H1 (cell line): ENCODE measurements around the gene SSR2. TPM values are rescaled to one million over a fixed set of nuclear protein-coding genes. Genes with fewer than 3 reads are reported as not detected.

Source experiments
- CTCF ChIA-PET: fragments of 300-600 bp; sonication (Branson Sonifier 250); formaldehyde crosslinking; loops from one replicate; lab custom pipeline; 2021; ENCODE audit not compliant: partially characterized antibody; lab: Charles Lee
- POLR2A ChIA-PET: fragments of 300-600 bp; sonication (Branson Sonifier 250); formaldehyde crosslinking; loops from one replicate; lab custom pipeline; 2021; ENCODE audit warnings: inconsistent platforms; ENCODE audit not compliant: partially characterized antibody; lab: Charles Lee
- DNase-seq, 2 experiments: peaks; one replicate each; pipeline versions ENCODE4 v3.0.0 to v3.0.0-alpha.2; 2010 to 2022; ENCODE audit warnings: low spot score in 2 of 2, low read depth in 1 of 2, mixed read lengths in 1 of 2
- FAIRE-seq: peaks from 2 replicates; lab custom pipeline; 2011; peaks lifted over from hg19 to GRCh38; lab: Jason Lieb, UNC
- H2AFZ ChIP-seq: 2 replicates; pipeline ENCODE4 v1.8.1; 2012; ENCODE audit warnings: low read length, inconsistent platforms
- H2AK5ac ChIP-seq: 2 replicates; pipeline ENCODE4 v1.6.1; 2013; ENCODE audit warnings: low read depth, low read length
- H2BK120ac ChIP-seq: replicated peaks from 2 replicates; pipeline ENCODE3; 2013; ENCODE audit warnings: low read depth, low read length, inconsistent platforms
- H2BK12ac ChIP-seq: 2 replicates; pipeline ENCODE4 v1.6.1; 2013; ENCODE audit warnings: low read depth, low read length
- H2BK15ac ChIP-seq: 2 replicates; pipeline ENCODE4 v1.6.1; 2013; ENCODE audit warnings: low read length
- H2BK20ac ChIP-seq: 2 replicates; pipeline ENCODE4 v1.6.1; 2013; ENCODE audit warnings: low read length
- H2BK5ac ChIP-seq: 2 replicates; pipeline ENCODE4 v1.6.1; 2013; ENCODE audit warnings: low read depth, low read length
- H3K14ac ChIP-seq: 2 replicates; pipeline ENCODE4 v1.6.1; 2013; ENCODE audit warnings: inconsistent platforms; ENCODE audit not compliant: insufficient read length
- H3K18ac ChIP-seq: 2 replicates; pipeline ENCODE4 v1.6.1; 2013; ENCODE audit warnings: low read length; ENCODE audit errors: extremely low read depth
- H3K23ac ChIP-seq: 2 replicates; pipeline ENCODE4 v1.6.1; 2013; ENCODE audit warnings: inconsistent platforms; ENCODE audit not compliant: insufficient read length
- H3K23me2 ChIP-seq: 2 replicates; pipeline ENCODE4 v1.6.1; 2013; ENCODE audit warnings: low read depth, low read length
- H3K27ac ChIP-seq: 2 replicates; pipeline ENCODE4 v1.6.1; 2011; ENCODE audit warnings: low read depth, low read length, inconsistent platforms
- H3K27me3 ChIP-seq, 4 experiments: replicated peaks in 1 of 4; 1 replicate in 1 of 4; 2 replicates in 3 of 4; pipeline versions ENCODE4 v1.6.1 to v1.8.1; 2011 to 2013; ENCODE audit warnings: low read length in 3 of 4, mild to moderate bottlenecking in 3 of 4, inconsistent platforms in 2 of 4, mixed read lengths in 2 of 4, moderate library complexity in 1 of 4; ENCODE audit not compliant: control insufficient read depth in 3 of 4, insufficient read depth in 3 of 4; ENCODE audit errors: extremely low read depth in 1 of 4
- H3K36me3 ChIP-seq, 4 experiments: 2 replicates each; pipeline versions ENCODE4 v1.6.1 to v1.8.1; 2011 to 2013; ENCODE audit warnings: mild to moderate bottlenecking in 4 of 4, low read length in 3 of 4, moderate library complexity in 2 of 4, control low read depth in 1 of 4, inconsistent platforms in 1 of 4; ENCODE audit not compliant: insufficient read depth in 4 of 4, control insufficient read depth in 2 of 4
- H3K4ac ChIP-seq: replicated peaks from 2 replicates; pipeline ENCODE3; 2013; ENCODE audit warnings: low read length, low read depth, mixed read lengths, inconsistent platforms; ENCODE audit not compliant: insufficient read length
- H3K4me1 ChIP-seq, 4 experiments: replicated peaks in 1 of 4; 1 replicate in 1 of 4; 2 replicates in 3 of 4; pipeline versions ENCODE4 v1.6.1 to v1.8.1; 2011 to 2013; ENCODE audit warnings: low read length in 3 of 4, inconsistent platforms in 2 of 4, mixed read lengths in 1 of 4; ENCODE audit not compliant: insufficient read depth in 4 of 4, control insufficient read depth in 3 of 4
- H3K4me2 ChIP-seq, 2 experiments: 2 replicates each; pipeline versions ENCODE4 v1.6.1 to v1.8.1; 2011 to 2013; ENCODE audit warnings: low read depth in 2 of 2, low read length in 2 of 2, control low read depth in 1 of 2, inconsistent platforms in 1 of 2, mild to moderate bottlenecking in 1 of 2; ENCODE audit not compliant: insufficient read depth in 1 of 2
- H3K4me3 ChIP-seq, 4 experiments: fragments of 200-600, 300-600 bp in 1 of 4; sonication (generic), shearing (Covaris generic), sonication (Bioruptor Twin) in 1 of 4; 2 replicates each; pipeline versions ENCODE4 v1.5.1 to v1.8.1; 2011 to 2016; ENCODE audit warnings: low read length in 4 of 4, low read depth in 3 of 4, control low read depth in 2 of 4, inconsistent platforms in 2 of 4, mild to moderate bottlenecking in 2 of 4, mixed read lengths in 1 of 4, moderate library complexity in 1 of 4; ENCODE audit not compliant: insufficient read depth in 2 of 4; ENCODE audit errors: extremely low read depth in 1 of 4
- H3K56ac ChIP-seq: replicated peaks from 2 replicates; pipeline ENCODE3; 2013; ENCODE audit warnings: low read depth, mild to moderate bottlenecking, mixed read lengths, low read length, inconsistent platforms; ENCODE audit not compliant: insufficient read length
- H3K79me1 ChIP-seq: 2 replicates; pipeline ENCODE4 v1.6.1; 2013; ENCODE audit warnings: low read depth, low read length, control low read depth
- H3K79me2 ChIP-seq, 2 experiments: 2 replicates each; pipeline versions ENCODE4 v1.6.1 to v1.8.1; 2012 to 2013; ENCODE audit warnings: low read length in 2 of 2, mild to moderate bottlenecking in 2 of 2, inconsistent platforms in 1 of 2; ENCODE audit not compliant: insufficient read depth in 2 of 2, control insufficient read depth in 1 of 2
- H3K9ac ChIP-seq, 4 experiments: replicated peaks in 1 of 4; 1 replicate in 1 of 4; 2 replicates in 3 of 4; pipeline versions ENCODE4 v1.6.1 to v1.8.1; 2011 to 2013; ENCODE audit warnings: low read depth in 3 of 4, low read length in 3 of 4, control low read depth in 2 of 4, mild to moderate bottlenecking in 2 of 4, moderate library complexity in 2 of 4, inconsistent platforms in 1 of 4; ENCODE audit errors: extremely low read depth in 1 of 4
- H3K9me3 ChIP-seq, 2 experiments: 2 replicates each; pipeline versions ENCODE4 v1.6.1 to v1.8.1; 2012 to 2013; ENCODE audit warnings: mild to moderate bottlenecking in 2 of 2, moderate library complexity in 2 of 2, control low read depth in 1 of 2, inconsistent platforms in 1 of 2, low read depth in 1 of 2, low read length in 1 of 2, mixed read lengths in 1 of 2; ENCODE audit not compliant: insufficient read depth in 2 of 2
- H4K20me1 ChIP-seq, 2 experiments: replicated peaks in 1 of 2; 2 replicates each; pipeline versions ENCODE3 to v1.8.1; 2011 to 2013; ENCODE audit warnings: inconsistent platforms in 2 of 2, low read length in 2 of 2, mild to moderate bottlenecking in 1 of 2; ENCODE audit not compliant: insufficient read depth in 2 of 2, control insufficient read depth in 1 of 2
- H4K5ac ChIP-seq: 2 replicates; pipeline ENCODE4 v1.6.1; 2013; ENCODE audit warnings: low read length, low read depth, mixed read lengths, inconsistent platforms; ENCODE audit not compliant: insufficient read length
- H4K8ac ChIP-seq: 2 replicates; pipeline ENCODE4 v1.8.0; 2013; ENCODE audit warnings: mild to moderate bottlenecking, moderate library complexity, low read length, inconsistent platforms; ENCODE audit not compliant: insufficient read depth; ENCODE audit errors: extremely low read depth
- H4K91ac ChIP-seq: replicated peaks from 2 replicates; pipeline ENCODE3; 2013; ENCODE audit warnings: low read length, mixed read lengths, inconsistent platforms; ENCODE audit not compliant: insufficient read length
- BACH1 ChIP-seq: IDR thresholded peaks from 2 replicates; pipeline ENCODE4 v1.6.1; 2012; ENCODE audit warnings: low read length, improper control_type of control experiment
- CHD2 ChIP-seq: IDR thresholded peaks from 2 replicates; pipeline ENCODE4 v1.6.1; 2012; ENCODE audit warnings: low read length, improper control_type of control experiment
- CREB1 ChIP-seq: IDR thresholded peaks from 2 replicates; pipeline ENCODE4 v1.6.1; 2012; ENCODE audit warnings: inconsistent platforms
- GABPA ChIP-seq: IDR thresholded peaks from 2 replicates; pipeline ENCODE4 v1.6.1; 2011; ENCODE audit warnings: mild to moderate bottlenecking, low read length, moderate library complexity, borderline replicate concordance; ENCODE audit not compliant: insufficient read depth
- KDM1A ChIP-seq: fragments of 200-600, 300-600 bp; sonication (generic); IDR thresholded peaks from 2 replicates; pipeline ENCODE4 v1.7.1; 2016; ENCODE audit warnings: mild to moderate bottlenecking, low read length, borderline replicate concordance
- KDM4A ChIP-seq: IDR thresholded peaks from one replicate; pipeline ENCODE4 v1.7.1; 2012; ENCODE audit warnings: low read depth, mild to moderate bottlenecking, moderate library complexity, low read length, inconsistent platforms; ENCODE audit not compliant: severe bottlenecking
- SUZ12 ChIP-seq: fragments of 200-600 bp; sonication (generic); IDR thresholded peaks from 2 replicates; pipeline ENCODE4 v1.6.1; 2012; ENCODE audit warnings: mild to moderate bottlenecking, inconsistent platforms, low read length, moderate library complexity, mixed read lengths
- TAF1 ChIP-seq: IDR thresholded peaks from 2 replicates; pipeline ENCODE4 v1.6.1; 2011; ENCODE audit warnings: mild to moderate bottlenecking, low read depth, low read length
- TAF7 ChIP-seq: optimal IDR thresholded peaks from 2 replicates; pipeline ENCODE3; 2011; ENCODE audit warnings: low read depth, mild to moderate bottlenecking, inconsistent platforms, low read length, moderate library complexity, borderline replicate concordance
- TBP ChIP-seq: IDR thresholded peaks from 2 replicates; pipeline ENCODE4 v1.6.1; 2011; ENCODE audit warnings: low read depth, low read length, improper control_type of control experiment
- TCF12 ChIP-seq: IDR thresholded peaks from 2 replicates; pipeline ENCODE4 v1.6.1; 2011; ENCODE audit warnings: low read depth, mild to moderate bottlenecking, low read length
- TEAD4 ChIP-seq: IDR thresholded peaks from 2 replicates; pipeline ENCODE4 v1.6.1; 2012; ENCODE audit warnings: low read depth, low read length, inconsistent platforms, mixed read lengths
- WGBS, 2 experiments: shearing (Covaris generic) in 1 of 2; methylation state at CpG; one replicate each; pipeline versions ENCODE4 v1.1.6 to v1.1.7; 2013 to 2015; ENCODE audit warnings: low lambda C conversion rate in 2 of 2, mixed read lengths in 2 of 2, inconsistent platforms in 1 of 2, low coverage in 1 of 2, missing lambda C conversion rate in 1 of 2; ENCODE audit not compliant: insufficient replicate concordance in 2 of 2, insufficient coverage in 1 of 2, insufficient read length in 1 of 2; ENCODE audit errors: extremely low coverage in 1 of 2, missing lambda C conversion rate in 1 of 2; 5-methylcytosine and 5-hydroxymethylcytosine counted together
- polyA plus RNA-seq, 7 experiments: library from polyadenylated mRNA; depleted of rRNA in 3 of 7; stranded (reverse) in 5 of 7; unstranded in 2 of 7; fragments of >200 nt in 5 of 7; fragments of 200-250 nt in 2 of 7; gene quantifications; 1 replicate in 5 of 7; 2 replicates in 1 of 7; 4 replicates in 1 of 7; pipeline versions ENCODE4 v1.2.1 to v1.2.3, GENCODE V29; 2011 to 2013; ENCODE audit warnings: missing spikeins in 2 of 7, mixed read lengths in 2 of 7
- total RNA-seq: library from RNA; stranded (reverse); fragmentation: NEBNext Ultra II Directional; extraction: Animal tissue kit (Norgen Biotek cat#: 25700); gene quantifications from 2 replicates; pipeline ENCODE4 v1.2.1, GENCODE V29; 2021

The SSR2 gene
- total and polyA plus RNA-seq, 2 of the 8 experiments (the other 6 are each of a cell fraction or from before 2014, with no cell fraction given), result 190 to 648 TPM

DNA sequence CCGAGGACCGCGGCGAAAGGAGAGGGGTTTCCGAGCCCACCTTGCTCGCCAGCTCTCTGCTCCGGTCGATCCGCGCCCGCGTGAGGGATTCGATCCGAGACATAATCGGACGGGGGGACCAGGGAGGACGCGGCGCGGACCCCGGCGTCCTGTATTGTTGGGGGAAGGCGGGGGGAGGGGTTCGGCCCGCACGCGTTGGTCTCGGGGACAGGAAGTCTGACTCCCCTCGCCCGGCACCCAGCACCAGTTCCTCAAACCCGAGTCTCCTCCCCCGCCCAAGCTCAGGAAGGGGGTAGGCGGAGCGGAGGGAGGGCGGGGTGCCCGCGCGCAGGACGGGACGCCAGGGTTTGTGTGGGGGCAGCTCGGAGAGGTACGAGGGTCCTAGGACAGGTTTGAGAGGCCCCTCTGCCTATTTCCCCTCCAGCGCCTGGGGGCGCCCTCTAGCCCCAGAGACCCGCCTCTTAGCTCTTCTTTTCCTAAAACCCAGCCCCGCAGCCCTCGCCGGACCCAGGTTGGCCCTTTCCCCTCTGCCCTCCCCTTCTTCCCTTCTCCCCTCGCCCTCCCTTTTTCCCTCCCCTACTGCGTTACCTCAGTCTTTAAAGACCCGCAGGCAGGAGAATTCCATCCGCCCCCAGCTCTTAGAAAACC is 42.3 kb downstream of the SSR2 start, which contains the start of gene ARHGEF2:
ARHGEF2 (minus strand) TSS at position 223 of the 648 bp plus-strand sequence; CDS start at position 103, 120 bp downstream.
- Histone ChIP-seq H2AK5ac (peak within 1 kb of the TSS; percentile 29), H3K27ac (peak within 1 kb of the TSS; percentile 88)
- FAIRE-seq, result no peak
- TF ChIP-seq SUZ12 (no peak; the same call in 1 of the 2 replicates), TAF7 (no peak), TAF1 (peak; percentile 69), GABPA (peak; percentile 12; the same call in 1 of the 2 replicates), BACH1 (no peak), TCF12 (0 out of 2 replicates have a peak, but pooled peaks have one; percentile 15), KDM1A (peak; percentile 31; the same call in 1 of the 2 replicates), TBP (peak; percentile 55; the same call in 1 of the 2 replicates), CREB1 (peak; percentile 49; the same call in 1 of the 2 replicates), CHD2 (no peak), KDM4A (peak; percentile 57), TEAD4 (no peak)

More for the DNA sequence above, 42.3 kb downstream of the SSR2 start, which contains the start of gene ARHGEF2:
- POLR2A ChIA-PET, result interaction anchor here (0.6 to 19.2 kb wide), 27 partner anchors 6 to 303 kb away, joined by 3 to 282 read pairs (median 4); partner anchors contain the start of genes ARHGEF2, KHDC4, LAMTOR2 and MEX3A
- Histone ChIP-seq H3K27me3 (no peaks in the 10 kb centered on the region), H2BK5ac (peak within 1 kb of the TSS; percentile 97), H2BK120ac (peak within 1 kb of the TSS; percentile 67), H3K23me2 (peaks cover 25% of the 10 kb centered on the region), H4K8ac (peak within 1 kb of the TSS; percentile 93; the same call in 1 of the 2 replicates), H3K9ac (peak within 1 kb of the TSS; percentile 85 to 92 (median 87)), H3K9me3 (no peaks in the 10 kb centered on the region), H4K91ac (peak within 1 kb of the TSS; percentile 79), H3K36me3 (peaks cover 0 to 3% (median 0%) of the 10 kb centered on the region in 4 experiments; a peak in 1 of 8 replicates), H3K23ac (no peak within 1 kb of the TSS), H3K4me3 (peak within 1 kb of the TSS; percentile 77 to 97 (median 90)), H3K56ac (peak within 1 kb of the TSS; percentile 55), H3K79me2 (peaks cover 32 to 44% of the 10 kb centered on the region in 2 experiments), H3K79me1 (peaks cover 16% of the 10 kb centered on the region), H2BK15ac (peak within 1 kb of the TSS; percentile 40; the same call in 1 of the 2 replicates), H2BK12ac (peak within 1 kb of the TSS; percentile 77; the same call in 1 of the 2 replicates), H4K5ac (peak within 1 kb of the TSS; percentile 90), H3K4ac (peak within 1 kb of the TSS; percentile 91), H4K20me1 (peaks cover 13 to 21% of the 10 kb centered on the region in 2 experiments), H2AFZ (no peak within 1 kb of the TSS), H3K4me2 (peak within 1 kb of the TSS; percentile 93 to 99), H3K18ac (peak within 1 kb of the TSS; percentile 95), H3K4me1 (peaks cover 31 to 49% (median 33%) of the 10 kb centered on the region in 4 experiments), H2BK20ac (0 out of 2 replicates have a peak within 1 kb of the TSS, but pooled peaks have one; percentile 48), H3K14ac (no peak within 1 kb of the TSS)
- CTCF ChIA-PET, result interaction anchor here (0.7 to 9.6 kb wide), 21 partner anchors 7 to 116 kb away, joined by 3 to 126 read pairs (median 5); partner anchors contain the start of genes KHDC4 and SSR2
- 0% methylated on average over 23 of the region's 52 CpGs; no CpG with 5 or more reads in 1 of the 2 experiments for WGBS, 2 experiments
- DNase-seq, result peak; percentile 78 to 90
